Right cardiac atrium (tissue), 5 donors: ENCODE data around the gene DSCAML1. TPM values are rescaled to one million over a fixed set of nuclear protein-coding genes. Genes with fewer than 3 reads are reported as not detected.

Source experiments
- ATAC-seq, 2 donors: fragments of 200-7000 bp; cut with Tn5 transposase; one replicate each; pipeline versions ENCODE4 v1.8.0 to v1.9.1; 2020; ENCODE audit warnings: moderate library complexity in 2 of 2, mild to moderate bottlenecking in 1 of 2
- DNase-seq, 3 donors: peaks; one replicate each; pipeline ENCODE4 v3.0.0-alpha.2; 2020
- H3K27ac ChIP-seq: one replicate; pipeline ENCODE4 v1.5.1; 2013; ENCODE audit warnings: mild to moderate bottlenecking, low read length, control low read depth, moderate library complexity
- H3K27me3 ChIP-seq: one replicate; pipeline ENCODE4 v1.6.1; 2013; ENCODE audit not compliant: control insufficient read depth, insufficient read depth
- H3K4me1 ChIP-seq: one replicate; pipeline ENCODE4 v1.6.1; 2013; ENCODE audit warnings: low read length; ENCODE audit not compliant: control insufficient read depth, insufficient read depth
- H3K4me3 ChIP-seq: one replicate; pipeline ENCODE4 v1.5.1; 2013; ENCODE audit warnings: low read length, control low read depth
- H3K9me3 ChIP-seq: one replicate; pipeline ENCODE4 v1.6.1; 2013; ENCODE audit warnings: low read length; ENCODE audit not compliant: control insufficient read depth
- WGBS: extraction: QIAGEN DNeasy Blood & Tissue Kit; methylation state at CpG from one replicate; pipeline ENCODE4 v1.1.7; 2013; 5-methylcytosine and 5-hydroxymethylcytosine counted together
- intact Hi-C, 4 donors: fragments of 100-400 bp; cut with DNase I; formaldehyde crosslinking; loops; one replicate each; pipeline versions ENCODE4 v1.11.0 to v1.14.0; 2022 to 2023
- polyA plus RNA-seq: library from polyadenylated mRNA; stranded (reverse); fragments of 200-250 nt; gene quantifications from one replicate; pipeline ENCODE4 v1.2.3, GENCODE V29; 2013
- total RNA-seq, 4 donors: library from RNA; stranded (reverse); fragmentation: NEBNext Ultra II Directional; extraction: Animal tissue kit (Norgen Biotek cat#: 25700); gene quantifications; one replicate each; pipeline ENCODE4 v1.2.1, GENCODE V29; 2021
- donor health status: healthy with polysubstance abuse.
- donor health status: DM: no; HTN: yes; CAD: no.
- donor health status: DM: no; HTN: no; CAD: no.
- donor health status: DM: no; HTN: yes; CAD: no; lungs with severe emphysema.
- donor health status: DM: yes; HTN: yes; CAD: no.

DSCAML1 gene
- total and polyA plus RNA-seq, 5 donors, result 0.45 to 1.4 (median 0.96) TPM

- 56% methylated on average over 17 of the region's 17 CpGs for WGBS
- intact Hi-C loops, result loop anchor here (5.0 kb wide), 1 partner anchor 362 kb away; no protein-coding TSS in a partner anchor
- DNase-seq (no peak), ATAC-seq (peak; percentile 50 to 59)
- H3K4me1 ChIP-seq, result no peaks in the 10 kb centered on the region
- H3K27me3 ChIP-seq, result no peaks in the 10 kb centered on the region
- H3K27ac ChIP-seq, result no peak overlapping the region
- H3K9me3 ChIP-seq, result no peaks in the 10 kb centered on the region
- H3K4me3 ChIP-seq, result no peak overlapping the region
Observed at GRCh38 chr11:117444711-117445658, 352.0 kb downstream of the DSCAML1 start.

GRCh38 chr11:117444256-117444655 is 352.8 kb downstream of the DSCAML1 start:
- Histone ChIP-seq H3K27me3 (no peaks in the 10 kb centered on the region), H3K9me3 (no peaks in the 10 kb centered on the region), H3K27ac (no peak overlapping the region), H3K4me1 (no peaks in the 10 kb centered on the region), H3K4me3 (no peak overlapping the region)
- no peak for DNase-seq
- intact Hi-C loops, result loop anchor here (5.0 kb wide), 1 partner anchor 363 kb away; no protein-coding TSS in a partner anchor
- 63% methylated on average over 8 of the region's 8 CpGs for WGBS
- no peak for ATAC-seq

- WGBS, result 42% methylated on average over 38 of the region's 38 CpGs
- Histone ChIP-seq H3K9me3 (no peaks in the 10 kb centered on the region), H3K27me3 (no peaks in the 10 kb centered on the region), H3K4me1 (no peaks in the 10 kb centered on the region), H3K4me3 (no peak overlapping the region), H3K27ac (no peak overlapping the region)
- ATAC-seq (peak; percentile 85 to 86), DNase-seq (peak; percentile 67 to 88 (median 87))
- intact Hi-C loops, result loop anchor here (5.0 kb wide), 1 partner anchor 364 kb away; no protein-coding TSS in a partner anchor
Observed at GRCh38 chr11:117443266-117444186, 353.5 kb downstream of the DSCAML1 start.

DNA sequence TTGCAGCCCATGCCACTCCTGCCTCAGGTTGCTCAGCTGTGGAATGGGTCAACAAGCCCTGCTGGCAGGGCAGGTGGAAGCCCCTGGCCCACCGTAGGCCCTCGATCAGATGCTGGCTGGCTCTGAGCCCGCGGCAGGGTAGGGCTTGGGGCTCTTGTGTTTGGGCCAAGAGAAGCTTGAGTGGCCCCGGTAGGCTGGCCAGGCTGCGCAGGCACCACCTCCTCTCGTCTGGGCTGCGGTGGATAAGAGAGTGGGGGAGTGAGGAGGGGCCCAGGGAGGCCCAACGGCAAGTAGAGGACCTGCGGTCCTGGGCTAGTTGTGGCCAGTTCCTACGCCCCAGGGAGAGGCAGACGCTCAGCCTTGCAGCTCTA is 354.2 kb downstream of the DSCAML1 start:
- Histone ChIP-seq H3K4me1 (no peaks in the 10 kb centered on the region), H3K9me3 (no peaks in the 10 kb centered on the region), H3K4me3 (no peak overlapping the region), H3K27ac (no peak overlapping the region), H3K27me3 (no peaks in the 10 kb centered on the region)
- ATAC-seq (no peak), DNase-seq (no peak)
- intact Hi-C loops, result loop anchor here (5.0 kb wide), 1 partner anchor 364 kb away; no protein-coding TSS in a partner anchor
- WGBS, result 82% methylated on average over 12 of the region's 12 CpGs

GRCh38 chr11:117442049-117442868 is 354.8 kb downstream of the DSCAML1 start:
- WGBS, result 95% methylated on average over 16 of the region's 16 CpGs
- no peak for ATAC-seq
- Histone ChIP-seq H3K27ac (no peak overlapping the region), H3K4me3 (no peak overlapping the region), H3K27me3 (no peaks in the 10 kb centered on the region), H3K4me1 (no peaks in the 10 kb centered on the region), H3K9me3 (no peaks in the 10 kb centered on the region)
- no peak for DNase-seq
- intact Hi-C loops, result loop anchor here (5.0 kb wide), 1 partner anchor 365 kb away; no protein-coding TSS in a partner anchor

DNA sequence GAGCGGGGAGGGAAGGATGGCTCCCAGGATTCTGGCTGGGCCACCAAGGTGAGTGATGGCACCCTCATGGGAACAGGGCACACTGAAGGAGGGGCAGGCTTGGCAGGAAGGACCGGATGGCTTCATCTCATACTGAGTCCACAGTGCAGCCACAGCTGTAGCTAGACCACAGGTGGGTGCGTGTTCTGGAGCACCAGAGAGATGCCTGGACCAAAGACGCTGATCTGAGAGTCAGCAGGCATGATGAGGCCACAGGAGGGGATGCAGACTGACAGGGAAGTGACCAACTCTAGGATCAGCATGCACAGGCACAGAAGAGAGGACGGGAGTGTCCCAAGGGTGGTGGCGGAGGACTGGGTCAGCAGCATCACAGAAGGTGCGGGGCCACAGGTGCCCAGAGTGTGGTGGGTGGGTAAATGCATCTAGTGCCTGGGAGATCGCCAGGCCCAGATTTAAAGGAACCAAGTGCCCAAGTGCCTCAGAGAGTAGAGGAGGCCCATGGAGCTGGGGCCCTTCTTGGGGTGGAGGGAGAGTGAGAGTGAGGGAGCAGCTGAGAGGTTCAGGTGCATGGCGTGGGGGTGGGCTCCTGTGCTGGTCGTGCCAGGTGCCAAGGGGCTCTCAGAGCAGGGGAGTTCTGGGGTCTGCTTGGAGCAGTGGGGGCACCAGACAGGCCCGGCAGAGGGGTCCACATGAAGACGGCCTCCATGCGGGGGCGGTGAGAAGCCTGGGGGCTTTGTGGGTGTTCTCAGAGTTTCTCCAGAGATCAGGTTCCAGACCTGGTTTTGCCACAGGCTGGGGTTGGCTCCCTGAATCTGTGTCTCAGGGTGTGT is 355.7 kb downstream of the DSCAML1 start:
- no peaks in the 10 kb centered on the region for H3K4me1 ChIP-seq
- intact Hi-C loops, result loop anchor here (5.0 kb wide), 1 partner anchor 366 kb away; no protein-coding TSS in a partner anchor
- ATAC-seq, result no peak
- no peak overlapping the region for H3K4me3 ChIP-seq
- H3K27me3 ChIP-seq, result no peaks in the 10 kb centered on the region
- DNase-seq, result no peak
- WGBS, result 90% methylated on average over 14 of the region's 14 CpGs
- no peak overlapping the region for H3K27ac ChIP-seq
- no peaks in the 10 kb centered on the region for H3K9me3 ChIP-seq

- no peak overlapping the region for H3K27ac ChIP-seq
- intact Hi-C loops, result loop anchor here (5.0 kb wide), 1 partner anchor 367 kb away; no protein-coding TSS in a partner anchor
Observed at GRCh38 chr11:117440258-117440657, 356.8 kb downstream of the DSCAML1 start.

GRCh38 chr11:117439256-117439655 is 357.8 kb downstream of the DSCAML1 start:
- Histone ChIP-seq H3K4me3 (no peak overlapping the region), H3K9me3 (no peaks in the 10 kb centered on the region), H3K4me1 (no peaks in the 10 kb centered on the region), H3K27me3 (no peaks in the 10 kb centered on the region), H3K27ac (no peak overlapping the region)
- WGBS, result 87% methylated on average over 13 of the region's 13 CpGs
- DNase-seq (no peak), ATAC-seq (no peak)
- intact Hi-C loops, result no loop called here

More at GRCh38 chr11:117440258-117440657, 356.8 kb downstream of the DSCAML1 start:
- H3K27me3 ChIP-seq, result no peaks in the 10 kb centered on the region
- H3K9me3 ChIP-seq, result no peaks in the 10 kb centered on the region
- WGBS, result 93% methylated on average over 8 of the region's 8 CpGs
- H3K4me1 ChIP-seq, result no peaks in the 10 kb centered on the region
- no peak overlapping the region for H3K4me3 ChIP-seq
- no peak for DNase-seq
- ATAC-seq, result no peak

- intact Hi-C loops, result no loop called here
- no peaks in the 10 kb centered on the region for H3K9me3 ChIP-seq
- ATAC-seq (no peak), DNase-seq (no peak)
- H3K4me3 ChIP-seq, result no peak overlapping the region
- no peaks in the 10 kb centered on the region for H3K4me1 ChIP-seq
- H3K27ac ChIP-seq, result no peak overlapping the region
- 85% methylated on average over 17 of the region's 17 CpGs for WGBS
- no peaks in the 10 kb centered on the region for H3K27me3 ChIP-seq
Observed at GRCh38 chr11:117438371-117439000, 358.5 kb downstream of the DSCAML1 start.
